IMR-90 (cell line): Measurements from ENCODE around the gene CRCP.

Experiments used
- BHLHE40 ChIP-seq: fragments of 150-350 bp; IDR thresholded peaks from 2 replicates; pipeline ENCODE4 v1.6.1; 2016; ENCODE audit warnings: mild to moderate bottlenecking, low read depth, low read length
- CEBPB ChIP-seq: IDR thresholded peaks from 2 replicates; pipeline ENCODE4 v1.6.1; 2012; ENCODE audit warnings: low read depth, low read length, improper control_type of control experiment
- CTCF ChIP-seq: conservative IDR thresholded peaks from 2 replicates; pipeline ENCODE4 v1.5.1; 2012; ENCODE audit warnings: mild to moderate bottlenecking, low read depth, low read length, improper control_type of control experiment
- MXI1 ChIP-seq: IDR thresholded peaks from 2 replicates; pipeline ENCODE4 v1.6.1; 2012; ENCODE audit warnings: low read depth, mild to moderate bottlenecking, low read length, moderate library complexity, borderline replicate concordance
- POLR2A ChIP-seq: IDR thresholded peaks from 2 replicates; pipeline ENCODE4 v1.6.1; 2012; ENCODE audit warnings: mild to moderate bottlenecking, low read depth, low read length
- RAD21 ChIP-seq: IDR thresholded peaks from 2 replicates; pipeline ENCODE4 v1.6.1; 2012; ENCODE audit warnings: low read length, improper control_type of control experiment
- SMC3 ChIP-seq: fragments of 150-350 bp; IDR thresholded peaks from 2 replicates; pipeline ENCODE4 v1.6.1; 2016; ENCODE audit warnings: low read depth, mild to moderate bottlenecking, antibody characterized with exemption, low read length, moderate library complexity
- USF2 ChIP-seq: fragments of 150-350 bp; IDR thresholded peaks from 2 replicates; pipeline ENCODE4 v1.6.1; 2017; ENCODE audit warnings: mild to moderate bottlenecking, antibody characterized with exemption, low read length, low read depth

- TF ChIP-seq CTCF: no peak
- peak; percentile 20; the same call in 1 of the 2 replicates for TF ChIP-seq RAD21
- TF ChIP-seq USF2: peak; percentile 10; the same call in 1 of the 2 replicates
- peak; percentile 87 for TF ChIP-seq POLR2A
- no peak for TF ChIP-seq SMC3
- TF ChIP-seq MXI1: peak; percentile 96
- no peak for TF ChIP-seq CEBPB
- no peak; the same call in 1 of the 2 replicates for TF ChIP-seq BHLHE40
Observed at GRCh38 chr7:66075590-66076461, 38.8 kb upstream of the CRCP start, which contains the start of gene ASL.
